GM20000 (cell line): ENCODE measurements around the gene EPB41L4B.

Source experiments
- DNase-seq: peaks from one replicate; pipeline ENCODE4 v3.0.0; 2012; ENCODE audit warnings: low spot score
- CTCF ChIP-seq: IDR thresholded peaks from 2 replicates; pipeline ENCODE4 v1.5.1; 2012; ENCODE audit warnings: mild to moderate bottlenecking, control low read depth; ENCODE audit errors: extremely low read depth, missing control alignments

EPB41L4B gene

DNA sequence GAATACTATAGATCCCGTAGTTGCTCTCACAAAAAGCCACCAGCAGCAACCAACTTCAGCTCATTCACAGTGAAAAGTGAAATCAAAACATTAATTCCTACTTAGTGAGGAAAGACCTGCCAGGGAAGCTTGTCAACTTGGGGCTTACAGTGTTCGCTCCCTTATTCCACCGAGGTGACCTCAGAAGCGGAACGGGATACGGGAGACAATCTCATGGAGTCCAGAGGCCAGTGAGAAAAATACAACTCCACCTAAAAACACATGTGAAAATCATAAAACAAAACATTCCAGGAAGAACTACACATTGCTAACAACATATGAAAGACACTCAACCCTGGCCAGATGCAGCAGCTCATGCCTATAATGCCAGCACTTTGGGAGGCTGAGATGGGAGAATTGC is 11.6 kb downstream of the EPB41L4B start:
- TF ChIP-seq CTCF = no peak

GRCh38 chr9:109307380-109308240 is 13.2 kb downstream of the EPB41L4B start:
- DNase-seq = no peak
- TF ChIP-seq CTCF = no peak

More for the DNA sequence above, 11.6 kb downstream of the EPB41L4B start:
- DNase-seq = no peak

- no peak for TF ChIP-seq CTCF
Measured at GRCh38 chr9:109305801-109306200, 15.1 kb downstream of the EPB41L4B start.

DNA sequence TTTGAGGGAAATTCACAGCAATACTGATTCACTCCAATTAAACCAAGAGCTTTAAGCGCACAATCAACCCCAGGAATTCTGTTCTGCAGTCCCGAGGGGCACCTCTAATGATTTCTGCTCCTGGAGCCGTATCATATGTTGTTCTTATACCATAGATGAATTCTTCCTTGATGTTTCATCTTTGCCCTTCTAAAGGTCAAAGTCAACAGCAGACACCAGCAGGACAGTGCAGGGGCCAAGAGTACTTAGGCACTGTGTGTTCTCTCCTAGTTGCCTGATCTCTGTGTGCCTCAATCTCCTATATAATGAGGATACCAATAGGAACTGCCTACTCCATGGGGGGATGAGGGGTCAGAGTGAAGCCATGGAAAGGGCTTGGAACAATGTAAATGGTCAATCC is 16.5 kb downstream of the EPB41L4B start:
- DNase-seq = no peak
- TF ChIP-seq CTCF = no peak

More at GRCh38 chr9:109305801-109306200, 15.1 kb downstream of the EPB41L4B start:
- DNase-seq = no peak

DNA sequence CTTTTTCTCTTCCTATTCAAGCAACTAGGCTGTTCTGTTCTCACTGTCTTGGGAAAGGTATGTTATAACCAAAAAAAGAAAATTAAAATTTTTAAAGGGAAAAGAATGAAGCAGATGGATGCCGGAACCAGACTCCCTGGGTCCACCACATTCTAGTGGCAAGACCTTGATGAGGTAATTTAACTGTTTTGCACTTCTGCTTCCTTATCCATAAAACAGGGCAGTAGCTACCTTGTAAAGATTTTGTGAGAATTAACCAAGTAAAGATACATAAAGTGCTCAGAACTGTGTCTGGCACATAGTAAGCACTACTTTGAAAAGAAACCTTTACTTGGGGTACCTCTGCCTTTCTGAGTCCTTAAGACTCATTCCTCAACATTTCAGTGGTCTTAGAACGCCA is 17.0 kb downstream of the EPB41L4B start:
- no peak for TF ChIP-seq CTCF
- no peak for DNase-seq

DNA sequence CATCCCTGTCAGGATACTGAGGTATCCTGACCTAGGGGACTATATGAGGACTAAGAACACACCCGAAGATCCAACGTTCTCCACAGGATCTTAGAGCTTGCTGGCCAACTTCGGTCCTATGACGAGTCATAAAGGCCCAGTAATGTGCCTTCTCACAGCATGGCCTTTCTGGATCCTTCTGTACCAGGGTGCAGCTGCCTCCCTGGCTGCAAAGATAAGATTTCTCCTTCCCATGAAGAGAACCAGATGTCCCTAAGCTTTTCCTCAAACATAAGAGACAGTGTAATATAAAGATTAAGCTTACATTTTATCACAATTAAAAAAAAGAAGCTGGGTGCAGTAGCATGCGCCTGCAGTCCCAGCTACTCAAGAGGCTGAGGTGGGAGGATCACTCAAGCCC is 18.3 kb downstream of the EPB41L4B start:
- no peak for DNase-seq

GRCh38 chr9:109301012-109301411 is 19.8 kb downstream of the EPB41L4B start:
- TF ChIP-seq CTCF = no peak
- DNase-seq = no peak

More for the DNA sequence above, 18.3 kb downstream of the EPB41L4B start:
- no peak for TF ChIP-seq CTCF
